ENCODE results near the gene SSTR5.

Gene SSTR5

GRCh38 chr16:1105888-1106620, 33.5 kb downstream of the SSTR5 start:
- peak; percentile 63 for DNase-seq (ENCODE audit: low read depth)
- no peak overlapping the region for H3K4me3 ChIP-seq (ENCODE audit: low read depth, low read length)
- TF ChIP-seq, protein P1, sequence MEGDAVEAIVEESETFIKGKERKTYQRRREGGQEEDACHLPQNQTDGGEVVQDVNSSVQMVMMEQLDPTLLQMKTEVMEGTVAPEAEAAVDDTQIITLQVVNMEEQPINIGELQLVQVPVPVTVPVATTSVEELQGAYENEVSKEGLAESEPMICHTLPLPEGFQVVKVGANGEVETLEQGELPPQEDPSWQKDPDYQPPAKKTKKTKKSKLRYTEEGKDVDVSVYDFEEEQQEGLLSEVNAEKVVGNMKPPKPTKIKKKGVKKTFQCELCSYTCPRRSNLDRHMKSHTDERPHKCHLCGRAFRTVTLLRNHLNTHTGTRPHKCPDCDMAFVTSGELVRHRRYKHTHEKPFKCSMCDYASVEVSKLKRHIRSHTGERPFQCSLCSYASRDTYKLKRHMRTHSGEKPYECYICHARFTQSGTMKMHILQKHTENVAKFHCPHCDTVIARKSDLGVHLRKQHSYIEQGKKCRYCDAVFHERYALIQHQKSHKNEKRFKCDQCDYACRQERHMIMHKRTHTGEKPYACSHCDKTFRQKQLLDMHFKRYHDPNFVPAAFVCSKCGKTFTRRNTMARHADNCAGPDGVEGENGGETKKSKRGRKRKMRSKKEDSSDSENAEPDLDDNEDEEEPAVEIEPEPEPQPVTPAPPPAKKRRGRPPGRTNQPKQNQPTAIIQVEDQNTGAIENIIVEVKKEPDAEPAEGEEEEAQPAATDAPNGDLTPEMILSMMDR (conservative IDR thresholded peaks at IDR 0.05; ENCODE audit: low read depth, low read length): peak; percentile 85

DNA sequence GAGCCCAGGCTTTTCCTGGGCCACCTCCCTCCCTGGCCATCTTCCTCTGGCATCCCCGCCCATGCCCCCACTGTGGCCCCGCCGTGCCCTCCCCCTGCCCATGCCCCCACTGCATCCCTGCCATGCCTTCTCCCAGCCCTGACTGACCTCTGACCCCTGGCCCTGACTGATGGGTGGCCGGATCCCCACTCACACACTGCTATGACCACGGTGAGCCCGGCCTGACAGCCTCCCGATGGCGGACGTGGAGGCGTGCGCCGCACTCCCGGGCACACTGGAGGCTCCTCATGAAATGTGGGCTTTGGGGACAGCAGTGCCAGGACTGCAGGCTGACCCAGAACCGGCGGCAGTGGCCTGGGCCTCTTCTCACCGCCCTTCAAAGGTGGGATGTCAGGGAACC, 34.1 kb downstream of the SSTR5 start:
- TF ChIP-seq, protein P1 (conservative IDR thresholded peaks at IDR 0.05; ENCODE audit: low read depth, low read length): no peak

DNA sequence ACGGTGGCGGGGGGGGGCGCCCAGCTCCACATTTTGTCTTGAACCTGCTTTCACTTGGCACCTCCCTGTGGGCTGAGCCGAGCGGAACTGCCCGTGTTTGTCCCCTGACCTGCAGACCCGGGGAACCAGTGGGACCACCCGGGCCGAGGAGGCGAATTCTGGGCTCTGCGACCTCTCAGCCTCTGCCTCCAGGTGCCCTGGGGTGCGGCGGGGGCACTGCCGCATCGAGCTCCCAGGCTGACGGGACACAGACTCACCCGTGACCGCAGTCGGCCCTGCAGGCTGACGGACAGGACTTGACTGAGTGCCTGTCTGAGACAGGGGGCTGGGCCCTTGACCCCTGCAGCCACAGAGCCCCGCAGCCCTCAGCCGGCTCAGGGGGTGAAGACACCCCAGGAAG, 34.6 kb downstream of the SSTR5 start:
- no peak for DNase-seq (ENCODE audit: low read depth)
- TF ChIP-seq, protein P1 (conservative IDR thresholded peaks at IDR 0.05; ENCODE audit: low read depth, low read length): no peak
- H3K4me3 ChIP-seq (ENCODE audit: low read depth, low read length): no peak overlapping the region

More for the DNA sequence above, 34.1 kb downstream of the SSTR5 start:
- DNase-seq (ENCODE audit: low read depth): no peak
- no peak overlapping the region for H3K4me3 ChIP-seq (ENCODE audit: low read depth, low read length)

GRCh38 chr16:1107731-1108130, 35.2 kb downstream of the SSTR5 start:
- TF ChIP-seq, protein P1 (conservative IDR thresholded peaks at IDR 0.05; ENCODE audit: low read depth, low read length): no peak
- H3K4me3 ChIP-seq (ENCODE audit: low read depth, low read length): no peak overlapping the region
- no peak for DNase-seq (ENCODE audit: low read depth)

GRCh38 chr16:1108299-1109252, 36.0 kb downstream of the SSTR5 start:
- TF ChIP-seq, protein P1 (conservative IDR thresholded peaks at IDR 0.05; ENCODE audit: low read depth, low read length): no peak
- no peak overlapping the region for H3K4me3 ChIP-seq (ENCODE audit: low read depth, low read length)
- no peak for DNase-seq (ENCODE audit: low read depth)

DNA sequence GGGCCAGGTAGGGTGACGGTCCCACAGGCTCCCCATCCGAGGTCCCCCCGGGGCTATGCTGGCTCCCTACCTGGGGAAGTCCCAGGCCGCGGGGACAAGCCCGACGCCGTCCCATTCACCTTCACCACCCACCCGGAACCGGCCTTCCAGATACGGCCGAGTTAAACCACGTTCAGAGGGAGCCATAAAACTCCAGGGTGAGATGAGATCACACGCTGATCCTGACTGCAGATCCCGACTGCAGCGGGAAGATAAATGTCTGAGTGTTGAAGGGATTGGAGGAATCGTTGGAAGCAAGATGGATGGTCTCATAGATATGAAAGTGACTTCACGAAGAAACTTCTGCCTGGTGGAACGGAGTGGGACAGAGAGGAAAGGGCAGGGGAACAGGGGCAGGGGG, 37.1 kb downstream of the SSTR5 start:
- H3K4me3 ChIP-seq (ENCODE audit: low read depth, low read length): no peak overlapping the region
- TF ChIP-seq, protein P1 (conservative IDR thresholded peaks at IDR 0.05; ENCODE audit: low read depth, low read length): no peak
- no peak for DNase-seq (ENCODE audit: low read depth)

Data from choroid plexus epithelial cell (primary cell).